ENCODE data around the gene OR5D13.

OR5D13 gene, protein sequence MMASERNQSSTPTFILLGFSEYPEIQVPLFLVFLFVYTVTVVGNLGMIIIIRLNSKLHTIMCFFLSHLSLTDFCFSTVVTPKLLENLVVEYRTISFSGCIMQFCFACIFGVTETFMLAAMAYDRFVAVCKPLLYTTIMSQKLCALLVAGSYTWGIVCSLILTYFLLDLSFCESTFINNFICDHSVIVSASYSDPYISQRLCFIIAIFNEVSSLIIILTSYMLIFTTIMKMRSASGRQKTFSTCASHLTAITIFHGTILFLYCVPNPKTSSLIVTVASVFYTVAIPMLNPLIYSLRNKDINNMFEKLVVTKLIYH

GRCh38 chr11:55773138-55773537 lies at the start of gene OR5D13:
OR5D13 (plus strand) TSS chr11:55773438; CDS start chr11:55773438, 0 bp downstream.
- DNase-seq, result no peak

- no peak for DNase-seq
Measured at GRCh38 chr11:55726715-55727324, 46.4 kb upstream of the OR5D13 start.

GRCh38 chr11:55732936-55733335 lies 40.3 kb upstream of the OR5D13 start:
- DNase-seq, result no peak

DNA sequence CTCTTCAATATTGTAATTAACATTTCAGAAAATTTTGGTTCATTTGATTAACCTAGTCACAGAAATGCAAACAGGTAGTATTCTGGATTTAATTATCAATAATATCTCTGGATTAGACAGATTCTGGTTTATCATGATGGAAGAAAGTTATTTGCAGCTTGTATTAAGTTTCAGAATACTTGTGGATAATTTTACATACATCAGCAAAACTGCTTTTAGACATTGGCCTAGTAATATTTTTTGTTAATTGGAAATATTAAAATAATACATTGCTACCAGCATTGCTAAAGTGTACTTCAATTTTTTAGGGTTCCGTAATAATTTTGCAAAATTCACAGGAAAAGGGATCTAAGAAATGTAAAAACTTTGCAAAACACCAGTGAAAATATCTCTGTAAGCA lies 18.4 kb downstream of the OR5D13 start:
- no peak for DNase-seq

DNA sequence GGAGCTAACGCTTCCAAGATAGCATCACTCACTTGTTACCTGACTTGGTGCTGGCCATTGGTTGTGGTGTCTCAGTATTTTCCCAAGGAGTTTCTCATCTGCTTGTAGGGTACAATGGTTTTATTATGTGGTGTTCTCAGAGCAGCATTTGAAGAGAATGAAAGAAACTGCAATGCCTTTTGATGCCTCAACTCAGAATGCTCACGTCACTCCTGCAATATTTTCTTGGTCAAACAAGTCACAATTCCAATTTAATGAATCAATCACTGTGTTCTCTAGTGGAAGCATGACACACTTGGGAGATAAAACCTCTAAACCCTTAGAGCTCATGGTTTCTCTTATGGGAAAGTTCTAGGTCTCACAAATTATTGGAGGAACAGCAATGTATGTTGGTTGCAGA lies 20.1 kb downstream of the OR5D13 start:
- no peak for DNase-seq

GRCh38 chr11:55795256-55795655 lies 22.0 kb downstream of the OR5D13 start, which contains the start of gene OR5D14:
OR5D14 (plus strand) TSS chr11:55795556; CDS start chr11:55795556, 0 bp downstream.
- no peak for DNase-seq

DNA sequence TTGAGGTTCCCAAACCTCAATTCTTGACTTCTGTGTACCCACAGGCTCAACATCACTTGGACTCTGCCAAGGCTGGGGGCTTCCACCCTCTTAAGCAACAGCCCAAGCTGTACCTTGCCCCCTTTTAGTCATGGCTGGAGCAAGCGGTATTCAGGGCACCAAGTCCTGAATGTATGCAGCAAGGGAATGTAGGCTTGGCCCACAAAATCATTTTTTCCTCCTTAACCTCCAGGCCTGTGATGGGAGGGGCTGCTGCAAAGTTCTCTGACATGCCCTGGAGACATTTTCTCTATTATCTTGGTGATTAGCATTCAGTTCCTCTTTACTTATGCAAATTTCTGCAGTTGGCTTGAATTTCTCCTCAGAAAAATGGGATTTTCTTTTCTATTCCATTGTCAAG lies 33.0 kb downstream of the OR5D13 start:
- DNase-seq, result no peak

GRCh38 chr11:55811067-55811466 lies 37.8 kb downstream of the OR5D13 start, which contains the start of gene OR5L1:
OR5L1 (plus strand) TSS chr11:55811367; CDS start chr11:55811467, 100 bp downstream.
- no peak for DNase-seq

DNA sequence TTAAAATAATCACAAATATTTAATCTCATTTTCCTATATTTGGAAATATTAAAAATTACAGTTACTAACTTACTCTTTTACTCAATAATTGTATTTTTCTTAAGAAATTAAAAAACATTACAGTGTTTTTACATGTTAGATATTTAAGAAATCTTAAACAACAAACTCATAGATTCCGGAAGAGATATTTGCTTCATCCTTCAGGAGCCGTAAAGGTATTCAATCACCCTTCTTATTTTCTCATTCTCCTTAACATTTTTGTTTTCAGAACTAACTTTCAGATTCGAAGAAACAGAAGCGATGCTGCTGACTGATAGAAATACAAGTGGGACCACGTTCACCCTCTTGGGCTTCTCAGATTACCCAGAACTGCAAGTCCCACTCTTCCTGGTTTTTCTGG lies 46.1 kb downstream of the OR5D13 start, which contains the start of gene OR5D18:
Gene OR5D18, plus strand, starts transcription at position 301 of the 400 bp plus-strand sequence. Its CDS starts 0 bp downstream, at position 301.
- no peak for DNase-seq
